ENCODE data around the gene SPAG8.
A peak's percentile ranks its signal among the peaks of the same experiment; 100 is the strongest.

The SPAG8 gene

GRCh38 chr9:35814841-35815543 is 2.9 kb upstream of the SPAG8 start, which contains the start of gene HINT2:
Gene HINT2 (minus strand): TSS chr9:35815042. CDS start chr9:35814979, 63 bp downstream.
- TF ChIP-seq PATZ1 (CRISPR knock-in tag; IDR thresholded peaks at IDR 0.05; ENCODE audit: borderline replicate concordance) (no peak), BACH2 (CRISPR knock-in tag; IDR thresholded peaks at IDR 0.05; ENCODE audit: borderline replicate concordance) (no peak), OSR1 (CRISPR knock-in tag; IDR thresholded peaks at IDR 0.05) (no peak), CSRNP3 (CRISPR knock-in tag; IDR thresholded peaks at IDR 0.05) (no peak), PPARA (CRISPR knock-in tag; IDR thresholded peaks at IDR 0.05; ENCODE audit: borderline replicate concordance) (no peak), TCF4 (CRISPR knock-in tag; IDR thresholded peaks at IDR 0.05; ENCODE audit: borderline replicate concordance) (no peak), TOX (CRISPR knock-in tag; IDR thresholded peaks at IDR 0.05; ENCODE audit: borderline replicate concordance) (no peak), ZNF70 (CRISPR knock-in tag; IDR thresholded peaks at IDR 0.05) (no peak), GLIS3 (CRISPR knock-in tag; IDR thresholded peaks at IDR 0.05) (no peak), ZFP30 (CRISPR knock-in tag; IDR thresholded peaks at IDR 0.05) (no peak), CSDC2 (CRISPR knock-in tag; IDR thresholded peaks at IDR 0.05) (no peak), ZNF8 (CRISPR knock-in tag; IDR thresholded peaks at IDR 0.05) (no peak), ISL1 (CRISPR knock-in tag; IDR thresholded peaks at IDR 0.05) (no peak), TSHZ2 (CRISPR knock-in tag; IDR thresholded peaks at IDR 0.05) (no peak), POU6F1 (CRISPR knock-in tag; IDR thresholded peaks at IDR 0.05; ENCODE audit: borderline replicate concordance, low read depth) (no peak)
- peak; percentile 92 for ATAC-seq

GRCh38 chr9:35814106-35814840 is 2.2 kb upstream of the SPAG8 start:
- no peak for TF ChIP-seq SNAI2 (CRISPR knock-in tag; IDR thresholded peaks at IDR 0.05)
- no peak for TF ChIP-seq TCF4 (CRISPR knock-in tag; IDR thresholded peaks at IDR 0.05; ENCODE audit: borderline replicate concordance)
- no peak for TF ChIP-seq TOX (CRISPR knock-in tag; IDR thresholded peaks at IDR 0.05; ENCODE audit: borderline replicate concordance)
- no peak for TF ChIP-seq RARB (CRISPR knock-in tag; IDR thresholded peaks at IDR 0.05)
- peak; percentile 62 for ATAC-seq

- TF ChIP-seq PPARA (CRISPR knock-in tag; IDR thresholded peaks at IDR 0.05; ENCODE audit: borderline replicate concordance), result no peak
- ATAC-seq, result no peak
These were observed 1.5 kb upstream of the SPAG8 start for GRCh38 chr9:35813434-35814105.

- no peak for TF ChIP-seq CSDC2 (CRISPR knock-in tag; IDR thresholded peaks at IDR 0.05)
- TF ChIP-seq ZFP30 (CRISPR knock-in tag; IDR thresholded peaks at IDR 0.05), result no peak
- no peak for TF ChIP-seq ZNF8 (CRISPR knock-in tag; IDR thresholded peaks at IDR 0.05)
- no peak for TF ChIP-seq BACH2 (CRISPR knock-in tag; IDR thresholded peaks at IDR 0.05; ENCODE audit: borderline replicate concordance)
- no peak for TF ChIP-seq TOX (CRISPR knock-in tag; IDR thresholded peaks at IDR 0.05; ENCODE audit: borderline replicate concordance)
- no peak for TF ChIP-seq ZNF70 (CRISPR knock-in tag; IDR thresholded peaks at IDR 0.05)
- no peak for TF ChIP-seq CREB5 (CRISPR knock-in tag; IDR thresholded peaks at IDR 0.05; ENCODE audit: low read depth)
- TF ChIP-seq ARNTL (CRISPR knock-in tag; IDR thresholded peaks at IDR 0.05; ENCODE audit: borderline replicate concordance, low read depth), result no peak
- no peak for TF ChIP-seq OSR1 (CRISPR knock-in tag; IDR thresholded peaks at IDR 0.05)
- TF ChIP-seq ZC3H10 (CRISPR knock-in tag; IDR thresholded peaks at IDR 0.05), result no peak
- TF ChIP-seq ISL1 (CRISPR knock-in tag; IDR thresholded peaks at IDR 0.05), result no peak
- TF ChIP-seq ZNF565 (CRISPR knock-in tag; conservative IDR thresholded peaks at IDR 0.05; ENCODE audit: low read depth), result no peak
- ATAC-seq, result no peak
These were observed 559 bp downstream of the SPAG8 start for GRCh38 chr9:35811381-35812024.
